Measurements from ENCODE around the gene MYRF. TPM values are rescaled to one million over a fixed set of nuclear protein-coding genes. Genes with fewer than 3 reads are reported as not detected.

The MYRF gene
- total RNA-seq, 1 donor from 2014 or later = 117 TPM

DNA sequence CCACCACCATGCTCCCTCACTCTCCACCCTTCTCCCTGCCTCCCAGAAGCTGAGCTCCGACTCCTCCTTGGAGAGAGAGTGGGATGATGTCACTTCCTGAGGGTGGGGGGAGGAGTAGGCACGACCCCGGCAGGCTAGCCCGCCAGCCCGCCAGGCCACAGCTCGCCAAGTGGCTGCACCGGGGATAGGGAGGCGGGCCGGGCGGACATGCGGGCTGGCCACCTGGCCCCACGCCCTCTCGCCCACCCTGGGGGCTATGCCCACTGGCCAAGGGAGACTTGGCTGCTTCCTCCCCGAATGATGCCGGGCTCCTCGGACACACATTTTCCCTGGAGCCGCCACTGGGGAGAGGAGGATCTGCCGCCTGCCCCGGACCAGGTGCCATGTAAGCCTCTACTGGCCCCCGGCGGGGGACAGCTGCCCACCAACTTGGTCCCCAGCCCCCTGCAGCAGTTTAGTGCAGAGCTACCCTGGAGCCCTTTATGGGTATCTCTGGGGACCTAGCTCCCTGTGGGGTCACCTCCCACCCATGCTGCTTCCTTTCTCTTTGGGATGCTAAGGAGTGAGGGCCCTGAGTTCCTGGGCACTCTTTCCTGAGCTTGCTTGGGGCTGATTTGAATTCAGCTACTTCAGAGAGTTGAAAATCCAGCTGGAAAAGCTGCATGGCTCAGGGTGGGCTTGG, 33.7 kb upstream of the MYRF start:
- TF ChIP-seq, protein P1, sequence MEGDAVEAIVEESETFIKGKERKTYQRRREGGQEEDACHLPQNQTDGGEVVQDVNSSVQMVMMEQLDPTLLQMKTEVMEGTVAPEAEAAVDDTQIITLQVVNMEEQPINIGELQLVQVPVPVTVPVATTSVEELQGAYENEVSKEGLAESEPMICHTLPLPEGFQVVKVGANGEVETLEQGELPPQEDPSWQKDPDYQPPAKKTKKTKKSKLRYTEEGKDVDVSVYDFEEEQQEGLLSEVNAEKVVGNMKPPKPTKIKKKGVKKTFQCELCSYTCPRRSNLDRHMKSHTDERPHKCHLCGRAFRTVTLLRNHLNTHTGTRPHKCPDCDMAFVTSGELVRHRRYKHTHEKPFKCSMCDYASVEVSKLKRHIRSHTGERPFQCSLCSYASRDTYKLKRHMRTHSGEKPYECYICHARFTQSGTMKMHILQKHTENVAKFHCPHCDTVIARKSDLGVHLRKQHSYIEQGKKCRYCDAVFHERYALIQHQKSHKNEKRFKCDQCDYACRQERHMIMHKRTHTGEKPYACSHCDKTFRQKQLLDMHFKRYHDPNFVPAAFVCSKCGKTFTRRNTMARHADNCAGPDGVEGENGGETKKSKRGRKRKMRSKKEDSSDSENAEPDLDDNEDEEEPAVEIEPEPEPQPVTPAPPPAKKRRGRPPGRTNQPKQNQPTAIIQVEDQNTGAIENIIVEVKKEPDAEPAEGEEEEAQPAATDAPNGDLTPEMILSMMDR (IDR thresholded peaks at IDR 0.05; ENCODE audit: unreplicated experiment) = no peak
- peaks cover 11% of the 10 kb centered on the region for H3K4me1 Mint-ChIP-seq (ENCODE audit: low read depth)
- H3K4me3 Mint-ChIP-seq (ENCODE audit: low read depth) = peak overlapping the region; percentile 65
- no peaks in the 10 kb centered on the region for H3K9me3 Mint-ChIP-seq (ENCODE audit: low read depth)
- H3K36me3 Mint-ChIP-seq (ENCODE audit: insufficient read depth) = no peaks in the 10 kb centered on the region
- no peak overlapping the region for H3K27ac Mint-ChIP-seq
- H3K27me3 Mint-ChIP-seq = no peaks in the 10 kb centered on the region
- peak; percentile 25 for DNase-seq (ENCODE audit: low spot score, unreplicated experiment)

- no peak for DNase-seq (ENCODE audit: low spot score, unreplicated experiment)
- no peaks in the 10 kb centered on the region for H3K9me3 Mint-ChIP-seq (ENCODE audit: low read depth)
- no peaks in the 10 kb centered on the region for H3K36me3 Mint-ChIP-seq (ENCODE audit: insufficient read depth)
- H3K4me1 Mint-ChIP-seq (ENCODE audit: low read depth) = peaks cover 11% of the 10 kb centered on the region
- H3K27me3 Mint-ChIP-seq = no peaks in the 10 kb centered on the region
- H3K27ac Mint-ChIP-seq = no peak overlapping the region
- TF ChIP-seq, protein P1 (IDR thresholded peaks at IDR 0.05; ENCODE audit: unreplicated experiment) = no peak
- H3K4me3 Mint-ChIP-seq (ENCODE audit: low read depth) = no peak overlapping the region
Measured at GRCh38 chr11:61719978-61720377, 32.5 kb upstream of the MYRF start.

DNA sequence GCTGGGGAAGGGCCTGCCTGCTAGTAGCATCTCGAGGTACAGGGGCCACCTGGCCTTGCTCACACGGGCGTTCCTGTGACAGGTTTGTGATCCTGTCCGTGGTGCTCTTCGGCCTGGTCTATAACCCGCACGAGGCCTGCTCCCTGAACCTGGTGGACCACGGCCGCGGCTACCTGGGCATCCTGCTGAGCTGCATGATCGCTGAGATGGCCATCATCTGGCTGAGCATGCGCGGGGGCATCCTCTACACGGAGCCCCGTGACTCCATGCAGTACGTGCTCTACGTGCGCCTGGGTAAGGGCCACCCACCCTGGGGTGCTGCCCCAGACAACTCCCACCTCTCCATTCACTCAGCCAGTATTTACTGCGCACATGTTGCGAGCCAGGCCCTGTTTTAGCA, 31.8 kb upstream of the MYRF start:
- H3K27ac Mint-ChIP-seq = no peak overlapping the region
- no peaks in the 10 kb centered on the region for H3K27me3 Mint-ChIP-seq
- TF ChIP-seq, protein P1 (IDR thresholded peaks at IDR 0.05; ENCODE audit: unreplicated experiment) = no peak
- no peak for DNase-seq (ENCODE audit: low spot score, unreplicated experiment)
- H3K36me3 Mint-ChIP-seq (ENCODE audit: insufficient read depth) = no peaks in the 10 kb centered on the region
- peaks cover 11% of the 10 kb centered on the region for H3K4me1 Mint-ChIP-seq (ENCODE audit: low read depth)
- no peaks in the 10 kb centered on the region for H3K9me3 Mint-ChIP-seq (ENCODE audit: low read depth)
- H3K4me3 Mint-ChIP-seq (ENCODE audit: low read depth) = no peak overlapping the region

GRCh38 chr11:61724437-61724836, 28.0 kb upstream of the MYRF start:
- Mint-ChIP-seq H3K9me3 (ENCODE audit: low read depth) (no peaks in the 10 kb centered on the region), H3K27ac (no peak overlapping the region), H3K27me3 (no peaks in the 10 kb centered on the region), H3K4me3 (ENCODE audit: low read depth) (no peak overlapping the region), H3K36me3 (ENCODE audit: insufficient read depth) (peaks cover 7% of the 10 kb centered on the region), H3K4me1 (ENCODE audit: low read depth) (no peaks in the 10 kb centered on the region)
- TF ChIP-seq, protein P1 (IDR thresholded peaks at IDR 0.05; ENCODE audit: unreplicated experiment) = no peak
- DNase-seq (ENCODE audit: low spot score, unreplicated experiment) = no peak

- H3K27ac Mint-ChIP-seq = no peak overlapping the region
- no peaks in the 10 kb centered on the region for H3K4me1 Mint-ChIP-seq (ENCODE audit: low read depth)
- no peak for DNase-seq (ENCODE audit: low spot score, unreplicated experiment)
- H3K27me3 Mint-ChIP-seq = no peaks in the 10 kb centered on the region
- no peaks in the 10 kb centered on the region for H3K9me3 Mint-ChIP-seq (ENCODE audit: low read depth)
- H3K36me3 Mint-ChIP-seq (ENCODE audit: insufficient read depth) = peaks cover 8% of the 10 kb centered on the region
- TF ChIP-seq, protein P1 (IDR thresholded peaks at IDR 0.05; ENCODE audit: unreplicated experiment) = no peak
- no peak overlapping the region for H3K4me3 Mint-ChIP-seq (ENCODE audit: low read depth)
Measured at GRCh38 chr11:61725781-61726231, 26.6 kb upstream of the MYRF start.

All from progenitor cell of endocrine pancreas (in vitro differentiated cells).